Activated T-cell treated with anti-CD3 and anti-CD28 coated beads for 1 hour (primary cell): ENCODE measurements around the gene STARD5.
"Not testable (repeated sequence)": the region's sequence is repeated elsewhere in the genome, so short reads cannot be mapped to it uniquely, and the experiment has no call there.

Experiments
- DNase-seq: peaks from one replicate; pipeline ENCODE4 v3.0.0-alpha.2; 2020; ENCODE audit warnings: low read depth

STARD5 gene

DNA sequence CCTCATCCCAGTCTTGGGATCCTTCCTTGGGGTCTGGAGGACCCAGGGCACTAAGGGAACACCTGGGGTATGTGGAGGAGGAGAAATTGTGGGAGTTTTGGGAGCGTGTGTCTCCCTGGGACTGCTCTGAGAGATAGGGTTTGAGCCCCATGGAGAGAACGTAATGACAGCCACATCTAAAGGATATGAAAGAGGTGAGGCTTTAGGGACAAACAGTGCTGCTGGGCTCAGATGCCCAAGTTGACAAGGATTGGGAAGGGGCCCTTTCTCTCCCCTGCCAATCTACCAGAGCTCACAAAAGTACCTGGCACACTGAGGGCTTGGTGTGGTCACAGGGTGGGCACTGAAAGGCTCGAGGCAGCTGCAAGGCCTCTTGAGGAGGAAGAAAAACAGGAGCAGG is 13.3 kb upstream of the STARD5 start:
- no peak for DNase-seq

GRCh38 chr15:81336568-81336967 is 12.6 kb upstream of the STARD5 start:
- DNase-seq: peak; percentile 37

DNA sequence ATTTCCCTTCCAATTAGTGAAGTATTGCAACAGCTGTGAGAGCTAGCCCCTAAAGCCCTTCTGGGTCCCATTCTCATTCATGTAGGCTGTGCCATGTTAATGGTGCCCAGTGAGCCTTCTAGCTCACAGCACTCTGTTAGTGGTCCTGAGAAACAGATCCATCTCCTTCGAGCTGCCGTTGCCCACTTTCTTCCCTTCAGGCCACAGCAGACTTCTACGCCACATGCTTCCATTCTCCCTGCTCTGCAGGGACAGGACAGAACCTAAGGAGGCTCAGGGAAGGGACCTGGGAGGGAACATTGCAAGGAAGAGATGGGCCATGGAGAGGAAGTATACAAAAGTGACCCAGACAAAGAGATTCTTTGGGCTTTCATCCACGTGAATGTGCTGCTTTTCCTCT is 11.7 kb upstream of the STARD5 start:
- no peak for DNase-seq

DNA sequence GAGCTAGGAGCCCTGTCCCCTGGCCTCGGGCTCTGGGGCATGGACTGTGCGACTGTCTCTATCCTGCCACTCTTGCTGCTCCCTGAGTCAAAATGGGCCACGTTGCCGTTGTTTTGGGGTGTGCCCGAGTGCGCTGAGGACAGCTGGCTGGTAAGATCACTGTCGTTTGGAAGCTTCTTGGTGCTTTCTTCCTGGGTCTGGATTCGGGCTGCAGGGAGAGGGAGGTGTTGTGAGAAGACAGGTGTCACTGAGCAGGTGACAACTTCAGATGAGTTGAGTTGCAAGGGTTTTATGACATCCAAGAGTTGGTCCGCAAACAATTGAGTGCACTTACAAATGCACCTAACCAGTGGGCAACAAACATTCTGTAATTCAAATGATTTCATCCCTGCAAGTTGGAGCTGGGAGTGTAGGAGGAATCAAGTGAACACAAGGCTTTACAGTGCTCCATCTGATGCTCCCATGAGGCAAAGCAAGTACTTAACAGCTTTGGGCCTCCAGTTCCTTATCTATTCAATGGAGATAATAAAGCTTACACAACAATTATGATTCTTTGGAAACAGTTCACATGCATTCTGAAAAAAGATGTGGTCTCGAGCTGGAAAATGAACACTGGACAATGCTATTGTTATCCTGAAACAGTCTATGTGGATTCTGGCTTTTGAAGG is 11.0 kb upstream of the STARD5 start:
- no peak for DNase-seq

- no peak for DNase-seq
Measured at GRCh38 chr15:81333363-81333762, 9.4 kb upstream of the STARD5 start.

GRCh38 chr15:81332326-81332725 is 8.4 kb upstream of the STARD5 start:
- no peak for DNase-seq

DNA sequence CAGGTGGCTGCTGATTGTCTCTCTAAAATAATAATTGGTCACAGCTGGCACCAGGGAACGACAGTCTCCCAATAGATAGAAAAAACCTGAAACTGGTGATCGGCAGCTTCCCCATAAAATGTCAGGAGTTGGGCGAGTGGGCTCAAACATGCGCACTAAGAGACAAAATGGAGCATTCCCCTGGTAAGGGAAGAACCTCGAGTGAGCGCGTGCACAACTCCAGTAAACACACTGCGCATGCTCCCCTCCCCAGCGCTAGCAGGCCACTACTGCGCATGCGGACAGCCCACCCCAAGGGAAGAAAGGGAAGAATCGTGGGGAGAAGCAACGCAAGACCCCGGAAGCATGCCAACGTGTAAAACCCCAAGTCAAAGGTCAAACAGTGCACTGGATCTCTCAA is 7.7 kb upstream of the STARD5 start:
- DNase-seq: no peak

- not testable (repeated sequence) for DNase-seq
Measured at GRCh38 chr15:81331141-81331540, 7.2 kb upstream of the STARD5 start.

- no peak for DNase-seq
Measured at GRCh38 chr15:81330366-81331090, 6.6 kb upstream of the STARD5 start.

DNA sequence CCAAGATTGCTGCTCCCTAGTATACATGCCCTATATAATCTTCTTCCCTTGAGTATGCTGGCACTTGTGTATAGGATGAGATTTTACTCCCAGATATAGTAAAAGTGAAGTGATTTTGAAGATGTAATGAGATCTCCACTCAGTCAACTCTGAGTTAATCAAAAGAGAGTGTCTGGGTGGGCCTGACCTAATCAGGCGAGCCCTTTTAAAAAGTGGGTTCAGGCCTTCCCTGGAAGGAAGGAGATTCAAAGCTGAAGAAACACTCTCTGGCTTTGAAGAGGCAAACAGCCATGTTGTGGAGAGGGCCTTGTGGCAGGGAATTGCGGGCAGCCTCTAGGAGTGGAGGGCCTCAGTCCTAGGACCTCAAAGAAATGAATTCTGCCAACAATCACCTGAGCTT is 5.5 kb upstream of the STARD5 start:
- DNase-seq: no peak

- no peak for DNase-seq
Measured at GRCh38 chr15:81327516-81327915, 3.6 kb upstream of the STARD5 start.

DNA sequence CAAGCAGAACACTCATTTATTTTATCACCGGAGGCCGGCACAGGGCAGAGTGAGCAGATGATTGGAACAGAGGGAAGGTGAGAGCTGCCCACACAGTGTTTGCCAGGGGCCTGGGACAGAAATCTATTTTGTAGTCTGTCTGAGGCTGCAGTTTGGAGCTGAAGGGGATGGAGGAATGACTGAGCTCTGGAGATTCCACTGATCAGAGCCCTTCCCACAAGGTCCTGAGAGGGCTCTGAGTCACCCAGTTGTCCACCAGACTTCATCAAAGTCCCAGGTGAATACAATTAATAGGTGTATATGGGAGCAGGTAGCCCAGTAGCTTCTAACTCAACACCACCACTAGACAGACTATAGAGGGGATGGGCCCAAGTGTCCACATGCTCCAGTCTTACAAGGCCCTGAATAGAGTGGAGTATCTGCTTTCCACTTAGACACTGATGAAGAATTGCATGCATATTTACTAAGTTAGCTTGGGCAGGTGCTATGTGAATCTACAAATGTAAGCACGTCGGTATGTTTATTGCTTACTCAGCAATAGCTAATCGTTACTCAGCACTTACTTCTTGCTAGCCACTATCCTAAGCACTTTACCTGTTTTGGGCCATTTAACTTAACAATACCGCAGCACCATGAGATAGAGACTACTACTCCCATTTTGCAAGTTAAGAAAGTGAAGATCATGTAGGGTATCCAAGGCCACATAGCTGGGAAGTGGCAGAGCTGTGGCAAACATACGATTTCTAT is 2.7 kb upstream of the STARD5 start:
- DNase-seq: no peak

DNA sequence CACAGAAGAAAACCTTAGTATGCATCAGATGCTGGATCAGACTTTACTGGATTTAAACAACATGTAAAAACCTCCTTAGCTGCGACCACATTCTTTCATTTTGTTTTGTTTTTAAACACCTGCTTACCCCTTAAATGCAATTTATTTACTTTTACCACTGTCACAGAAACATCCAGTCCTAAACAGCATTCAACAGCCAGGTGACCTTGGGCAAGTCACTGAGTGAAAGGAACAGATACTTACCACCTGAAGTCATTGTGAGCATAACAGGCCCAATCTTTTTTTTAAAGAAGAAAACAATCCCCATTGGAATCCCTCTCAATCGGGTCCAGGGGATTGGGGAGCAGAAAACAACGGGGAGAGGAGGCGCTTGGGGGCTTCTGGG is 390 bp downstream of the STARD5 start:
- DNase-seq: no peak

DNA sequence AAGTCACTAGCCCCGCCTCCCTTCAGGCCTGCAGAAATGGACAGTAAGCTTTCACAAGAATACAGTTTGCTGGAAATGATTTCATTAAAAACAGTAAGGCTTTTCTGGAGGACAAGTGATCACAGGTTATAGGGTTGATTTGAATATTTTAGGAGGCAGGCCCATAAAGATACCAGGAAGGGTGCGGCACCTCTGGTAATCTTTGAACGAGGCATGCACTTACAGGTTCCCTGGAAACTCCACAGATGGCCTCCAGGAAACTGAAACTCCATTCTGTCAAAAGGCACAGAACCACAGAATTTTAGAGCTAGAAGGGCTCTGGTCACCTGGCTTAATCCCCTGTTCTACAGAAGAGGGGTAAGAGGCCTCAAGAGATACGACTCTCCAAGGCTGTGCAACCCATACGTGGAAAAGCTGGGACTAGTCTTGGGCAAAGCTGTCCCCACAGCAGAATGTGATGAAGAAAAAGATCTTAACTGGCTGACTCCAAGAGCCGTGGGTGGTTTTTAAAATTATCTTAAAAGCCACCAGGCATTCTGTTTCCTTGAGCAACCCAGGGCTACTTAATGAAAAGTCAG is 1.2 kb downstream of the STARD5 start:
- DNase-seq: no peak

DNA sequence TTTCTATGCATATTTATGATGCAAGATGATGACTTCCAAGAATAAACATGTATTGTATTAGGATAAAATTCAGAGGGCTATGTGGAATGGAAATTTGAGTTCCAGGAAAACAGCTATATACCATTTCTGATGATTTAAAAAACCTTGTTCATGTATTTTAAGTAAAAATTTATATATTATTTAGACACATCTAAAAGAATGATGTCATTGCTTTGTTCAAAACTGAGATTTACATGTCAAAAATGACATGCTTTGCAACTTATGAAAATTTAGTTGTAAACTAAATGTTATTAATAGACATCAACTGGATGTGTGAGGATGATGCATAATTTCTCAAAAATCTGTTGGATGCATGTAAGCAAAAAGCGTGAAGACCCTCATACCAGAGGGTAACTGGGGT is 2.3 kb downstream of the STARD5 start:
- no peak for DNase-seq

- DNase-seq: no peak
Measured at GRCh38 chr15:81317642-81318017, 6.3 kb downstream of the STARD5 start.

DNA sequence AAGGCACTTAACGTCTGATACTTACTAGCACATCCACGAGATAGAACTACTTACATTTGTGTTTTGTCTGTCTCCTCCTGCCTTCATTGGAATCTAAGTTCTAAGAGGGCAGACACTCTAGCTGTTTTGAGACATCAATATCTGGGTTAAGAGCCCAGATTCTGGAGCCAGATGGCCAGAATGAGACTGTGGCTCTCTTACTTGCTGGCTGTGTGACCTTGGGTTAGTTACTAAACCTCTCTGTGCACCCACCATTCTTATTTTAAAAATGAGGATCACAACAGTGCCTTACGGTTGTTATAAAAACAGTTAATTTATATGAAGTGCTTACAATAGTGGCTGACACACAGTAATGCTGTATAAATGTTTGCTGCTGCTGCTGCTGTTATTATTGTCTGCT is 7.7 kb downstream of the STARD5 start:
- no peak for DNase-seq

GRCh38 chr15:81315452-81316175 is 8.3 kb downstream of the STARD5 start:
- no peak for DNase-seq

DNA sequence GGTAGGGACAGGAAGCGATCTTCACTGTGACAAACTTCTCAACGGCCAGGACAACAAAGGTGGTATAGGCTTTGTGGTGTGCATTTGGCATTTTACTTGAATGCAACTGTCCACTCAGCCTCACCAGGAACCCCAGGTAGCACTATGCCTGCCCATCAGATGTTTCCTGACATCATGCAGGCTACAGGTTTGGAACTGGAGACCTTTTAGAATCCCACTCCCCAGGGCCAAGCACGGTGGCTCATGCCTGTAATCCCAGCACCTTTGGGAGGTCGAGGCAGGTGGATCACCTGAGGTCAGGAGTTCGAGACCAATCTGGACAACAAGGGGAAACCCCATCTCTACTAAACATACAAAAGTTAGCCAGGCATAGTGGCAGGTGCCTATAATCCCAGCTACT is 9.6 kb downstream of the STARD5 start:
- DNase-seq: no peak

GRCh38 chr15:81313686-81314085 is 10.3 kb downstream of the STARD5 start:
- no peak for DNase-seq

DNA sequence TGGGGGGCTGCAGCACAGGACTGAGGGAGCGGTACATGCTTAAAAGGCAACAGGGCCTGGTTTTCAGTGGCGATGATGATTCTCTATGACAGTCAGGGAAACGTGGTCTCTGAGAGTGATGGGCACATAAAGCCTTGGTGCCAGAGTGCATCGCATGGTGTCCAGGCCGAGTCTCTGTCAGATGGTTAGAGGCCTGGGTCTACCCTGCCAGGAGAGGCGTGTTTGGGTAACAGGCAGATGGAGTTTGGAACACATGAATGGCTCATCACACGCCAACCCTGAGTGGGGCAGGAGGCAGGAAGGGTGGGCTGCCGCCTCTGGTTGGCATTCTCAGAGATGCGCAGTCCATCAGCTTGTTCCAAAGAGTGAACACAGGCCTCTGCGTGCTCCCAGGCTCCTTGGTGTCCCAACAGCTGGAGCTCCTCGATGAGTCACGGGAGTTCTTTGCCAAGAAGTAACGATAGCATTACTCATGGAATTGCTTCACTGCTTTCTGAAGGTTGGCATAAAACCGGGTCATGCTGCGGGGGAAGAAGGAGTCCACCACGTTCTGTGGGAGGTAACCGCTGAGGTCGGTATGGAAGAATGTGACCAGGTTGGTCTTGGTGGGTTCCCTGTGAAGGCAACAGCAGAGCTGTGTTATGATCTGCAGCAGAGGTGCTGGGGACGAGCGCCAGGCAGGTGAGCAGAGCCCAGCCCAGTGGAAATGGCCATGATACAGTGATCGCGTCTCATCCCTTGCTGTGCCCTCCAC is 11.0 kb downstream of the STARD5 start:
- DNase-seq: no peak
